Large intestine (tissue), 3 donors: ENCODE results near the gene ALPK1. TPM values are rescaled to one million over a fixed set of nuclear protein-coding genes. Genes with fewer than 3 reads are reported as not detected.
"Not testable (repeated sequence)": the region's sequence is repeated elsewhere in the genome, so short reads cannot be mapped to it uniquely, and the experiment has no call there.

ENCODE experiments used
- DNase-seq, 2 donors: peaks; one replicate each; pipeline versions ENCODE4 v3.0.0 to v3.0.0-alpha.2; 2013
- H3K27ac ChIP-seq: one replicate; pipeline ENCODE4 v1.5.1; 2013; ENCODE audit warnings: low read length
- H3K27me3 ChIP-seq: 2 replicates; pipeline ENCODE4 v1.6.1; 2013; ENCODE audit warnings: low read length; ENCODE audit not compliant: control insufficient read depth, insufficient read depth
- H3K36me3 ChIP-seq: 2 replicates; pipeline ENCODE4 v1.6.1; 2013; ENCODE audit warnings: low read length; ENCODE audit not compliant: control insufficient read depth, insufficient read depth
- H3K4me1 ChIP-seq: one replicate; pipeline ENCODE4 v1.6.1; 2013; ENCODE audit warnings: low read length; ENCODE audit not compliant: control insufficient read depth, insufficient read depth
- H3K4me3 ChIP-seq: one replicate; pipeline ENCODE4 v1.5.1; 2013; ENCODE audit warnings: low read length
- H3K9me3 ChIP-seq: one replicate; pipeline ENCODE4 v1.6.1; 2013; ENCODE audit warnings: mild to moderate bottlenecking, low read depth, low read length, moderate library complexity; ENCODE audit not compliant: control insufficient read depth
- WGBS: methylation state at CpG from one replicate; pipeline ENCODE4 v1.1.5; 2013; ENCODE audit warnings: low lambda C conversion rate; ENCODE audit not compliant: insufficient coverage; 5-methylcytosine and 5-hydroxymethylcytosine counted together
- polyA plus RNA-seq: library from polyadenylated mRNA; unstranded; fragments of 120-200 nt; gene quantifications from one replicate; pipeline ENCODE4 v1.2.1, GENCODE V29; 2013

Gene ALPK1
- polyA plus RNA-seq, 1 donor = 25.5 TPM

- Histone ChIP-seq H3K4me1 (no peaks in the 10 kb centered on the region), H3K27me3 (no peaks in the 10 kb centered on the region)
- no CpG with 5 or more reads among the region's 32 CpGs for WGBS
These were observed 114.8 kb downstream of the ALPK1 start for GRCh38 chr4:112411781-112412550.

DNA sequence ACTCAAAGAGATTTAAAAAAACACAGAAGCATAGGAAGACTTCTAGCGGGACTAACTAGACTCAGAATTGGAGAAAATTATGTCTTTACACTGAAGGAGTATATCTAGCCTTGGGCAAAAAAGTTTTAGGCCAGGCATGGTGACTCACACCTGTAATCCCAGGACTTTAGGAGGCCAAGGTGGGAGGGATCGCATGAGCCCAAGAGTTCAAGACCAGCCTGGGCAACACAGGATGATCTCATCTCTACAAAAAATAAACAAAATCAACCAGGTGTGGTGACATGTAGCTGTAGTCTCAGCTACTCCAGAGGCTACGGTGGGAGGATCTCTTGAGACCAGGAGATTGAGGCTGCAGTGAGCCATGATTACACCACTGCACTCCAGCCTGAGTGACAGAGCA lies 119.3 kb downstream of the ALPK1 start:
- no peaks in the 10 kb centered on the region for H3K9me3 ChIP-seq
- H3K36me3 ChIP-seq = peaks cover 20% of the 10 kb centered on the region

More at GRCh38 chr4:112411781-112412550, 114.8 kb downstream of the ALPK1 start:
- Histone ChIP-seq H3K4me3 (no peak overlapping the region), H3K36me3 (peaks cover 18% of the 10 kb centered on the region), H3K9me3 (no peaks in the 10 kb centered on the region), H3K27ac (no peak overlapping the region)
- no peak for DNase-seq

DNA sequence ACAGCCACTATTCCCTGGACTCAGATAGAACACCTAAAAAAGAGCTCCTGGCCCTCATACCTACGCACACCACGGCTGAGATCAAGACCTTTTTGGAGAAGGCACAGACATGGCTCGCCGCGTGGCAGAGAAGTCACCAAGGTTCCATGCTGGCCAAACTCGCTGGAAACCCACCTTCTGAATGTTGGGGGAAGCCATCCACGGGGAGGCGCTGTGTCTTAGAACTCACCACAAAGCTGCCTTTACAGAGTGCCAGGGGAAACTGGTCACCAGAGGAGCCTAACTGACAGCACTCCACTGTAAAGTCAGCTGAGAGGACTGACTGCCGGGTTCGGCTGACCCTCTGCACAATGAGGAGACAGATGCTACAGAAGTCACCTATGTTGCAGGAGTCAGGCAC lies 120.9 kb downstream of the ALPK1 start:
- DNase-seq = no peak
- H3K27me3 ChIP-seq = no peaks in the 10 kb centered on the region
- no CpG with 5 or more reads among the region's 10 CpGs for WGBS
- no peak overlapping the region for H3K27ac ChIP-seq
- H3K36me3 ChIP-seq = peaks cover 17% of the 10 kb centered on the region
- H3K4me1 ChIP-seq = no peaks in the 10 kb centered on the region
- no peak overlapping the region for H3K4me3 ChIP-seq
- H3K9me3 ChIP-seq = no peaks in the 10 kb centered on the region

More for the DNA sequence above, 119.3 kb downstream of the ALPK1 start:
- Histone ChIP-seq H3K27ac (no peak overlapping the region), H3K4me3 (no peak overlapping the region), H3K27me3 (no peaks in the 10 kb centered on the region), H3K4me1 (no peaks in the 10 kb centered on the region)
- 100% methylated on average over 1 of the region's 3 CpGs for WGBS
- DNase-seq = no peak

DNA sequence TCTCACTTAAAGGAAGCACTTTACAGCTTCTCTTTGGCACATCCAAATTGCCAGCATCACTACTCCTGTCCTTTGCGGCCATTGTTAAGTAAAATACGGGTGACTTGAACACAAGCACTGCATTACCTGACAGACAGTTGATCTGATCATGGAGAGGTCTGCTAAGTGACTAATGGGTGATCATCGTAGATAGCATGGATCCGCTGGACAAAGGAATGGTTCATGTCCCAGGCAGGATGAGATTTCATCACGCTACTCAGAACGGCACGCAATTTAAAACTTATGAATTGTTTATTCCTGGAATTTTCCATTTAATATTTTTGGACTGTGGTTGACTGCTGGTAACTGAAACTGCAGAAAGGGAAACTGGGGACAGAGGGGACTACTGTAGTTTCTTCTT lies 124.7 kb downstream of the ALPK1 start:
- H3K9me3 ChIP-seq = no peaks in the 10 kb centered on the region
- no peaks in the 10 kb centered on the region for H3K27me3 ChIP-seq
- WGBS = 100% methylated on average over 2 of the region's 7 CpGs
- H3K27ac ChIP-seq = no peak overlapping the region
- no peaks in the 10 kb centered on the region for H3K4me1 ChIP-seq
- no peak overlapping the region for H3K4me3 ChIP-seq
- H3K36me3 ChIP-seq = peaks cover 16% of the 10 kb centered on the region
- no peak for DNase-seq

GRCh38 chr4:112422644-112423043 lies 125.5 kb downstream of the ALPK1 start:
- no peak for DNase-seq
- peaks cover 19% of the 10 kb centered on the region for H3K36me3 ChIP-seq

GRCh38 chr4:112423591-112423990 lies 126.4 kb downstream of the ALPK1 start:
- no CpG with 5 or more reads among the region's 1 CpG for WGBS
- no peak for DNase-seq
- Histone ChIP-seq H3K4me3 (no peak overlapping the region), H3K9me3 (no peaks in the 10 kb centered on the region), H3K36me3 (peaks cover 26% of the 10 kb centered on the region), H3K4me1 (no peaks in the 10 kb centered on the region), H3K27ac (no peak overlapping the region), H3K27me3 (no peaks in the 10 kb centered on the region)

More at GRCh38 chr4:112422644-112423043, 125.5 kb downstream of the ALPK1 start:
- Histone ChIP-seq H3K4me3 (no peak overlapping the region), H3K27me3 (no peaks in the 10 kb centered on the region), H3K9me3 (no peaks in the 10 kb centered on the region), H3K4me1 (no peaks in the 10 kb centered on the region), H3K27ac (no peak overlapping the region)
- WGBS = no CpG with 5 or more reads among the region's 2 CpGs

DNA sequence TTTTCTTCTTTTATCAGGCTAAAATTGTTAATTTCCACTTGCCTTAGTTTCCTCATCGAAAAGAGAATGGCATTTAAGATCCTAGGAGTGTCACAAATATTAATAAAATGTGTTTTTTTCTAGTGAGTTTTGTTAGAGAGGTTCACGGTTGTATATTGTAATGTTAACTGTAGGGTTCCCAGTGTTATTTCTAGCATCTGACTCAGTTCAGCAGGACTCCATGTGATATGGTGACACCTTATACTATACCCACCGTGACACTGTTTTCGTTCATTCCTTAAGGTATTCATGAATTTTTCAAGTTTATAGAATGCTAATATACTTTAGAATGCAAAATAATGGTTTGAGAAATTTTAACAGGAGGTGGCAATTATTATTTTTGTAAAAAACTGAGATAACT lies 128.7 kb downstream of the ALPK1 start:
- peaks cover 35% of the 10 kb centered on the region for H3K36me3 ChIP-seq
- H3K9me3 ChIP-seq = no peaks in the 10 kb centered on the region
- no peak for DNase-seq
- H3K4me1 ChIP-seq = no peaks in the 10 kb centered on the region
- H3K27me3 ChIP-seq = no peaks in the 10 kb centered on the region
- no peak overlapping the region for H3K4me3 ChIP-seq
- no peak overlapping the region for H3K27ac ChIP-seq
- 92% methylated on average over 3 of the region's 4 CpGs for WGBS

GRCh38 chr4:112426416-112426815 lies 129.2 kb downstream of the ALPK1 start:
- DNase-seq = no peak
- no peaks in the 10 kb centered on the region for H3K4me1 ChIP-seq
- H3K27ac ChIP-seq = no peak overlapping the region
- H3K36me3 ChIP-seq = peaks cover 38% of the 10 kb centered on the region
- H3K27me3 ChIP-seq = no peaks in the 10 kb centered on the region
- H3K4me3 ChIP-seq = no peak overlapping the region
- 100% methylated on average over 1 of the region's 3 CpGs for WGBS
- H3K9me3 ChIP-seq = no peaks in the 10 kb centered on the region

GRCh38 chr4:112431158-112431557 lies 134.0 kb downstream of the ALPK1 start:
- no peak for DNase-seq
- no peaks in the 10 kb centered on the region for H3K4me1 ChIP-seq
- H3K4me3 ChIP-seq = no peak overlapping the region
- H3K9me3 ChIP-seq = no peaks in the 10 kb centered on the region
- no CpG with 5 or more reads among the region's 4 CpGs for WGBS
- H3K36me3 ChIP-seq = peaks cover 30% of the 10 kb centered on the region
- H3K27me3 ChIP-seq = no peaks in the 10 kb centered on the region
- no peak overlapping the region for H3K27ac ChIP-seq

DNA sequence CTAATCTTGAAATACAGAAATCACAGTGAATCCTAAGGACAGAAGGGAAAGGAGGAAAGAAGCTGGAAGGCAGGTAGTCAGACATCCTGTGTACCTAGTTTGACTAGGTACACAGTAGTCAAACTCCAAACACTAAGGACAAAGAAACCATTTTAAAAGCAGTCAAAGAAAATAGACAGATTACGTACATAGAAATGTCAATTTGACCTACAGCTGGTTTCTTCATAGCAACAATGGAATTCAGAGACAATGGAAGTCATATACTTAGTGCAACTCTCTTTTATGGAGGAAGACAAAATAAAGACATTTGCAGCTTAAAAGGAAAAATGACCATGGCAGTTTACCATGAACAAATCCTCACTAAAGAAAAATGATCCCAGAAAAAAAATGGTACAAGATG lies 139.8 kb downstream of the ALPK1 start:
- no peak for DNase-seq
- Histone ChIP-seq H3K36me3 (peaks cover 34% of the 10 kb centered on the region), H3K4me3 (no peak overlapping the region), H3K27ac (no peak overlapping the region), H3K9me3 (no peaks in the 10 kb centered on the region), H3K4me1 (no peaks in the 10 kb centered on the region), H3K27me3 (no peaks in the 10 kb centered on the region)
- WGBS = no CpG with 5 or more reads among the region's 1 CpG

DNA sequence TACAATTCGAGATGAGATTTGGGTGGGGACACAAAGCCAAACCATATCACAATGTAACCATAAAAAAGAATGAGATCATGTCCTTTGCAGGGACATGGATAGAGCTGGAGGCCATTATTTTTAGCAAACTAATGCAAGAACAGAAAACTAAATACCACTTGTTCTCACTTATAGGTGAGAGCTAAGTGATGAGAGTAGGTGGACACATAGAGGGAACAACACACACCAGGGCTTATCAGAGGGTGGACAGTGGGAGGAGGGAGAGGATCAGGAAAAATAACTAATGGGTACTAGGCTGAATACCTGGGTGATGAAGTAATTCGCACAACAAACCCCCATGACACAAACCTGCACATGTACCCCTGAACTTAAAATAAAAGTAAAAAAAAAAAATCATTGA lies 145.1 kb downstream of the ALPK1 start:
- not testable (repeated sequence) for H3K27me3 ChIP-seq, DNase-seq, H3K4me1 ChIP-seq, H3K9me3 ChIP-seq, H3K27ac ChIP-seq, H3K4me3 ChIP-seq
- 71% methylated on average over 1 of the region's 2 CpGs for WGBS
- H3K36me3 ChIP-seq = peaks cover 26% of the 10 kb centered on the region
